Nephron (organoid): ENCODE data around the gene RAP1GAP2.
"Not testable (repeated sequence)": the region's sequence is repeated elsewhere in the genome, so short reads cannot be mapped to it uniquely, and the experiment has no call there.

ENCODE experiments used
- H3K27ac Mint-ChIP-seq, 3 experiments: 2 replicates each; pipeline ENCODE4 v1.8.0; 2020; ENCODE audit warnings: mixed read lengths in 3 of 3, mild to moderate bottlenecking in 2 of 3, moderate library complexity in 1 of 3
- H3K27me3 Mint-ChIP-seq: 2 replicates; pipeline ENCODE4 v1.8.0; 2021; ENCODE audit warnings: low read depth, mild to moderate bottlenecking, moderate library complexity, mixed read lengths
- H3K36me3 Mint-ChIP-seq: 2 replicates; pipeline ENCODE4 v1.8.0; 2020; ENCODE audit warnings: low read depth, mixed read lengths
- H3K4me1 Mint-ChIP-seq: 2 replicates; pipeline ENCODE4 v1.8.0; 2020; ENCODE audit warnings: mixed read lengths
- H3K4me3 Mint-ChIP-seq, 3 experiments: 2 replicates each; pipeline ENCODE4 v1.8.0; 2020; ENCODE audit warnings: mild to moderate bottlenecking in 3 of 3, mixed read lengths in 3 of 3, moderate library complexity in 2 of 3
- H3K9me3 Mint-ChIP-seq: 2 replicates; pipeline ENCODE4 v1.8.0; 2020; ENCODE audit warnings: mixed read lengths
- TF ChIP-seq, protein P1 (sequence below), 3 experiments: fragments of 200-600 bp; sonication (generic); IDR thresholded peaks; one replicate each; pipeline ENCODE4 v1.5.0; 2021; ENCODE audit warnings: antibody characterized with exemption in 3 of 3; ENCODE audit not compliant: unreplicated experiment in 3 of 3

Gene RAP1GAP2

DNA sequence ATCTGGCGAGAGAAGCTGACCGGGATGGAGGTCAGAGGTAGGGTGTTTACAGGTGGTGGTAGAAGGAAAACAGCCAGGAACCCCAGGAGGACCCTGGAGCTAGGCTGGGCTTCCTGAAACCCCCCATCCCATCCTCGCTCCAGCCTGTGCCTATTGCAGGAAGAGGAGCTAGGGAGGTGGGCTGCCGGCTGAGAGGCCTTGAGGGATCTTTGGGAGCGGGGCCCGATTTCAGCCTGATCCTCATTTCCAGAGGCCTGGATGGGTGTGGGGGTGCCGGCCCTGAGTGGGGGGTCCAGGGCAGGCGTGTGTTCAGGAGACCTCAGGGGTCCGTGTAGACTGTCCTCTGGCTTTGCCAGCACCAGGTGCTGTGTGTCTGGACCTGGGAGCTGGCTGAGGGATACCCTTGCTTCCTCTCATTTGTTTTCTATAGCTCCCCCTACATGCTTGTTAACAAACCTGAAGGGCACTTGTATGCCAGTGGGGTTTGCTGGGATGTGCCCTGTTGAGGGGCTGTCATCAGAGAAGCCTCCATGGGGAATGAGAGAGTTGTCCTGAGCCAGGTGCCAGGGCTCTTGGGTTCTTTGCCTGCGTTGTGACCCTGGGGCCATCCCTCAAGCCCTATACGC, 18.9 kb upstream of the RAP1GAP2 start:
- Mint-ChIP-seq H3K36me3 (no peaks in the 10 kb centered on the region), H3K27me3 (peaks cover 64% of the 10 kb centered on the region), H3K4me1 (no peaks in the 10 kb centered on the region), H3K27ac (no peak overlapping the region), H3K9me3 (no peaks in the 10 kb centered on the region), H3K4me3 (peak overlapping the region; percentile 77 to 86 (median 78))
- TF ChIP-seq, protein P1, sequence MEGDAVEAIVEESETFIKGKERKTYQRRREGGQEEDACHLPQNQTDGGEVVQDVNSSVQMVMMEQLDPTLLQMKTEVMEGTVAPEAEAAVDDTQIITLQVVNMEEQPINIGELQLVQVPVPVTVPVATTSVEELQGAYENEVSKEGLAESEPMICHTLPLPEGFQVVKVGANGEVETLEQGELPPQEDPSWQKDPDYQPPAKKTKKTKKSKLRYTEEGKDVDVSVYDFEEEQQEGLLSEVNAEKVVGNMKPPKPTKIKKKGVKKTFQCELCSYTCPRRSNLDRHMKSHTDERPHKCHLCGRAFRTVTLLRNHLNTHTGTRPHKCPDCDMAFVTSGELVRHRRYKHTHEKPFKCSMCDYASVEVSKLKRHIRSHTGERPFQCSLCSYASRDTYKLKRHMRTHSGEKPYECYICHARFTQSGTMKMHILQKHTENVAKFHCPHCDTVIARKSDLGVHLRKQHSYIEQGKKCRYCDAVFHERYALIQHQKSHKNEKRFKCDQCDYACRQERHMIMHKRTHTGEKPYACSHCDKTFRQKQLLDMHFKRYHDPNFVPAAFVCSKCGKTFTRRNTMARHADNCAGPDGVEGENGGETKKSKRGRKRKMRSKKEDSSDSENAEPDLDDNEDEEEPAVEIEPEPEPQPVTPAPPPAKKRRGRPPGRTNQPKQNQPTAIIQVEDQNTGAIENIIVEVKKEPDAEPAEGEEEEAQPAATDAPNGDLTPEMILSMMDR (IDR thresholded peaks at IDR 0.05; ENCODE audit: unreplicated experiment in 3 of 3), result no peak

DNA sequence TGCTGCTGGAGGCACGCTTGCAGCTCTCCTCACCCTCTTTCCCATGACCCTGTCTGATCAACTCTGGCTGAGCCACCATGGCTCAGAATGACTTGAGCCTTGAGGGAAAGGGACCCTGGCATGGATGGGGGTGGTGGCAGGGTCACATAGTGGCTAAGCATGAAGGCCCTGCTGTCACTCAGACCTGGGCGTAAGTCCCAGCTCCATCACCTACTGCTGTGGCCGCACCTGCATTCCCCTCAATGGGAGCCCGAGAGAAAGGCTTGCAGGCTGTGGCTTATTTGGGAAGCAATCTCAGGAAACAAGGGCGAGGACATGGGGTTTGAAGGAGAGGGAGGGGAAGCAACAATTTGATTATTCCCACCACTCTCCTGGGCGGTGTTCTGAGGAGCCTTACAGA, 17.7 kb upstream of the RAP1GAP2 start:
- H3K4me1 Mint-ChIP-seq, result no peaks in the 10 kb centered on the region
- TF ChIP-seq, protein P1 (IDR thresholded peaks at IDR 0.05; ENCODE audit: unreplicated experiment in 3 of 3), result no peak

DNA sequence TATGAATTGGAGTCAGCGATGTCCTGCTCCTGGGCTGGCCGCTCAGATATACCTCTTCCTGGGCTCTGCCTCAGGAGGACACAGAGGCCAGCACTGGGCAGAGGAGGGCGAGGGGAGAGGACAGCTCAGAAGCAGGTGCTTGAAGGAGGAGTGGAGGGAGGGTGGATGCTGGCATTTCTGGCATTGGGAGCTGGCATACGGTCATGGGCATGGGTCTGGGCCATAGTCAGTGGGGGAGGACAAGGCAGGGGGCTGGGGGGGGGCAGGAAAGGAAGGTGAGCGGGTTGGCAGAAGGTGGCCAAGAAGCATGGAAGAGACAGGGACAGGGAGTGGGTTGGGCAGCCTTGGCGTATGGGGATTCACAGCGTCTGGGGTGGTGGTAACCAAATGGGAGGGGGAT, 16.7 kb upstream of the RAP1GAP2 start:
- TF ChIP-seq, protein P1 (IDR thresholded peaks at IDR 0.05; ENCODE audit: unreplicated experiment in 3 of 3), result no peak
- Mint-ChIP-seq H3K4me3 (no peak overlapping the region), H3K4me1 (no peaks in the 10 kb centered on the region), H3K27ac (no peak overlapping the region), H3K27me3 (peaks cover 49% of the 10 kb centered on the region), H3K9me3 (no peaks in the 10 kb centered on the region), H3K36me3 (no peaks in the 10 kb centered on the region)

More for the DNA sequence above, 17.7 kb upstream of the RAP1GAP2 start:
- Mint-ChIP-seq H3K36me3 (no peaks in the 10 kb centered on the region), H3K9me3 (no peaks in the 10 kb centered on the region), H3K4me3 (peak overlapping the region in 2 of 3 experiments; percentile 8 to 32), H3K27ac (no peak overlapping the region), H3K27me3 (peaks cover 58% of the 10 kb centered on the region)

DNA sequence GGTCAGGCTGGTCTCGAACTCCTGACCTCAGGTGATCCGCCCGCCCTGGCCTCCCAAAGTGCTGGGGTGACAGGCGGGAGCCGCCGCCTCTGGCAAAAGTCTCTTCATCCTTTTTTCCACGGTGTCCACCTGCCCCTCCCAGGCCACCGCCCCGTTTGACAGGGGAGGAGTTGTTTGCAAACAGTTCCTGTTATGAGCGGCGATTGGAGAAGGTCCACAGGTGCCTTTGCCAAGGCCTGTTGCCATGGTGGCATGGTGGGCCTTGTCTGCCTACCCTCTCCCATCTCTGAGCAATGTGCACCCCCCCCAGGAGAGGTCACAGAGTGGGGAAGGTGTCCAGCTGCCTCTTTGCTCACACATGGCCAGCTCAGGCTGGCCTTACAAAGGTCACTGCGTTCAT, 16.0 kb upstream of the RAP1GAP2 start:
- Mint-ChIP-seq H3K36me3 (no peaks in the 10 kb centered on the region), H3K4me3 (no peak overlapping the region), H3K9me3 (no peaks in the 10 kb centered on the region), H3K27ac (no peak overlapping the region), H3K27me3 (peaks cover 47% of the 10 kb centered on the region), H3K4me1 (no peaks in the 10 kb centered on the region)
- TF ChIP-seq, protein P1 (IDR thresholded peaks at IDR 0.05; ENCODE audit: unreplicated experiment in 3 of 3), result no peak

DNA sequence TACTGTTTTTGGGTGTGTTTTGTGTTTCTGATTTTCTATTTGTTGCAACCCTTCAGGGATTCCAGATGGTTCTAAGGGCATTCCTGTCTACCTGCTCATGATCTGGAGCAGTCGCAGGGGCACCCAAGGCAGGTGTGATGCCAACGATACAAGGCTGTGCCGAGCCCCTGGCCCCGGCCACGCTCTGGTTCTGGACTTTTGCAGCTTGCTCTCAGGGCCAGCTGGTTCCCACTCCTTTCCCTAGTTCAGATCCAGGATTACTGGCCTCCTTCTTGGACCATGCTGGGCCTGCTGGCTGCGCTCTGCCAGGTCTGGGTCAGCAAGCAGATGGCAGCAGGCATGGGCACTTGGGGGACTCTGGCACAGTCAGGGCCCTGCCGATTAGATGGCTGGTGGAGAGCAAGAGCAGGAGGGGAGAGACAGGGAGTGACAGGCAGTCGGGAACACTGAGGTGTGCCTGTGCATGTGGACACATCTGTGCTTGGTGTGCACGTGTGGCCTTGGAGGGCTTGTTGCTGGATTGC, 15.2 kb upstream of the RAP1GAP2 start:
- Mint-ChIP-seq H3K27me3 (peaks cover 40% of the 10 kb centered on the region), H3K36me3 (no peaks in the 10 kb centered on the region), H3K9me3 (no peaks in the 10 kb centered on the region), H3K4me1 (no peaks in the 10 kb centered on the region), H3K4me3 (no peak overlapping the region), H3K27ac (no peak overlapping the region)
- TF ChIP-seq, protein P1 (IDR thresholded peaks at IDR 0.05; ENCODE audit: unreplicated experiment in 3 of 3), result no peak

DNA sequence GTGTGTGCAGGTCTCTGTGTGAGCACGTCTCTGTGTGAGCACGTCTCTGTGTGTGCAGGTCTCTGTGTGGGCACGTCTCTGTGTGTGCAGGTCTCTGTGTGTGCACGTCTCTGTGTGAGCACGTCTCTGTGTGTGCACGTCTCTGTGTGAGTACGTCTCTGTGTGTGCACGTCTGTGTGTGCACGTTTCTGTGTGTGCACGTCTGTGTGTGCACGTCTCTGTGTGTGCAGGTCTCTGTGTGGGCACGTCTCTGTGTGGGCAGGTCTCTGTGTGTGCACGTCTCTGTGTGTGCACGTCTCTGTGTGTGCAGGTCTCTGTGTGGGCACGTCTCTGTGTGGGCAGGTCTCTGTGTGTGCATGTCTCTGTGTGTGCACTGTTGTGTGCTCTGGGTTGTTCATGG, 14.6 kb upstream of the RAP1GAP2 start:
- not testable (repeated sequence) for H3K4me3 Mint-ChIP-seq, H3K4me1 Mint-ChIP-seq
- peaks cover 38% of the 10 kb centered on the region for H3K27me3 Mint-ChIP-seq

More for the DNA sequence above, 14.6 kb upstream of the RAP1GAP2 start:
- not testable (repeated sequence) for H3K36me3 Mint-ChIP-seq, H3K9me3 Mint-ChIP-seq, H3K27ac Mint-ChIP-seq
